Kidney tubule cell (primary cell): Measurements from ENCODE around the gene PPL.
A peak's percentile ranks its signal among the peaks of the same experiment; 100 is the strongest.

Source experiments
- DNase-seq: peaks from one replicate; pipeline ENCODE4 v3.0.0-alpha.2; 2018; ENCODE audit warnings: low spot score

Gene PPL

GRCh38 chr16:4860727-4861342 is 76.1 kb downstream of the PPL start:
- no peak for DNase-seq

GRCh38 chr16:4859900-4860255 is 77.1 kb downstream of the PPL start:
- peak; percentile 55 for DNase-seq

GRCh38 chr16:4859190-4859899 is 77.6 kb downstream of the PPL start:
- peak; percentile 35 for DNase-seq

GRCh38 chr16:4855804-4856203 is 81.1 kb downstream of the PPL start:
- no peak for DNase-seq

GRCh38 chr16:4855371-4855770 is 81.6 kb downstream of the PPL start:
- no peak for DNase-seq

- DNase-seq: peak; percentile 31
These were observed 84.6 kb downstream of the PPL start for GRCh38 chr16:4852221-4852872.

- no peak for DNase-seq
These were observed 86.7 kb downstream of the PPL start for GRCh38 chr16:4850211-4850610.

- DNase-seq: peak; percentile 68
These were observed 89.0 kb downstream of the PPL start for GRCh38 chr16:4847774-4848587.

- peak; percentile 97 for DNase-seq
These were observed 89.8 kb downstream of the PPL start, which contains the start of the genes GLYR1 and UBN1 for GRCh38 chr16:4846901-4847773. TSS of gene GLYR1 (minus strand) at chr16:4847288. CDS start at chr16:4847265, 23 bp downstream. TSS of gene UBN1 (plus strand) at chr16:4847481. CDS start at chr16:4852918, 5,437 bp downstream.

- peak; percentile 80 for DNase-seq
These were observed 90.4 kb downstream of the PPL start for GRCh38 chr16:4846503-4846900.

GRCh38 chr16:4840984-4841383 is 96.0 kb downstream of the PPL start:
- no peak for DNase-seq

- no peak for DNase-seq
These were observed 97.0 kb downstream of the PPL start for GRCh38 chr16:4839942-4840341.

GRCh38 chr16:4837733-4838501 is 99.0 kb downstream of the PPL start:
- DNase-seq: peak; percentile 87

GRCh38 chr16:4836727-4837126 is 100.2 kb downstream of the PPL start:
- DNase-seq: no peak

- DNase-seq: no peak
These were observed 103.4 kb downstream of the PPL start for GRCh38 chr16:4833584-4833983.

- DNase-seq: no peak
These were observed 104.1 kb downstream of the PPL start for GRCh38 chr16:4832698-4833343.
